GM12873 (cell line): Measurements from ENCODE around the gene OST4.

Experiments used
- CTCF ChIP-seq: IDR thresholded peaks from 2 replicates; pipeline ENCODE4 v1.5.1; 2012; ENCODE audit warnings: low read depth, mild to moderate bottlenecking, moderate library complexity, low read length, control low read depth; ENCODE audit not compliant: insufficient read depth; ENCODE audit errors: missing control alignments

Gene OST4

GRCh38 chr2:27071990-27072830, 756 bp upstream of the OST4 start:
- no peak for TF ChIP-seq CTCF

GRCh38 chr2:27070653-27071276, 689 bp downstream of the OST4 start:
- TF ChIP-seq CTCF, result no peak

GRCh38 chr2:27069961-27070618, 1.4 kb downstream of the OST4 start:
- TF ChIP-seq CTCF, result no peak

- no peak for TF ChIP-seq CTCF
Measured at GRCh38 chr2:27069436-27069835, 2.0 kb downstream of the OST4 start.

GRCh38 chr2:27067385-27067784, 4.1 kb downstream of the OST4 start:
- no peak for TF ChIP-seq CTCF

GRCh38 chr2:27065128-27065527, 6.3 kb downstream of the OST4 start:
- TF ChIP-seq CTCF, result no peak

- TF ChIP-seq CTCF, result no peak
Measured at GRCh38 chr2:27060323-27060722, 11.1 kb downstream of the OST4 start.
